ENCODE measurements around the gene C1orf21. TPM values are rescaled to one million over a fixed set of nuclear protein-coding genes. Genes with fewer than 3 reads are reported as not detected.

Gene C1orf21
- polyA plus RNA-seq, 3 donors: 0.23 to 1.1 (median 0.28) TPM

DNA sequence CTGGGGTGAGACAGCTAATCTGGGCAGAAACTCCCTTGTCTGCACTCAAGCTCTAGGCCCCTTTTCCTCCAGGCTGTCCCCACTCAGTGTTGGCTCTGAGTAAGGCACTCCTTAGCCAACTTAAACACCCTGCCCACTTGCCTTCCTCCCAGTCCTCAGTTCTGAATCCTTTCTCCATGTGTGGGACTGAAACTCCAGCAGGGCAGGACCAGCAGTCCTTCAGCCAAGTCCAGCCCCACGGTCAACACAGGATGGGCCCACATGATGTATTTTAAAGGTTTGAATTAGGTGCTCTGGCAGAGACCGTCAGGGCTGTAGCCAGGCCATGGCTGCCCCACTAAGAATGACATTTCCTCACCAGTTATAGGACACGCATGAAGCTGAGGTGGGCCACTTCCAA, 260.0 kb downstream of the C1orf21 start:
- 100% methylated on average over 2 of the region's 3 CpGs for WGBS (ENCODE audit: insufficient coverage)

DNA sequence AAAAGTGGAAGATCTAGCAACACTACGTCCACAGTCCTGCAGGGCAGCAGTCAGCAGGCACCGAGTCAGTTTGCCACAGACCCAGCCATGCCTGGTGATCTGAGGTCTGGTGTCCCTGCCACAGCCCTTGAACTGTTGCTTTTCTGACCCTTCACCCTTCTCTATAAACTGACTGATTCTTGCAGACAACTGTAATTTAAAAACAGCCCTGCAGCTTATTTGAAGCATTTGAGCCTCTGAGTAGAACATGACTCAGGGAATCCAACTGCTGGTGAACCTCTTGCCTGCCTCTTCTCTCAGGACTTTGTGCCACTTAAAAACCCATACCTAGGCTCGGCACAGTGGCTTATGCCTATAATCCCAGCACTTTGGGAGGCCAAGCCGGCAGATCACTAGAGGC, 260.6 kb downstream of the C1orf21 start:
- no peak overlapping the region for H3K27ac ChIP-seq (ENCODE audit: low read depth in 1 of 2, low read length in 2 of 2)
- TF ChIP-seq, protein P1, sequence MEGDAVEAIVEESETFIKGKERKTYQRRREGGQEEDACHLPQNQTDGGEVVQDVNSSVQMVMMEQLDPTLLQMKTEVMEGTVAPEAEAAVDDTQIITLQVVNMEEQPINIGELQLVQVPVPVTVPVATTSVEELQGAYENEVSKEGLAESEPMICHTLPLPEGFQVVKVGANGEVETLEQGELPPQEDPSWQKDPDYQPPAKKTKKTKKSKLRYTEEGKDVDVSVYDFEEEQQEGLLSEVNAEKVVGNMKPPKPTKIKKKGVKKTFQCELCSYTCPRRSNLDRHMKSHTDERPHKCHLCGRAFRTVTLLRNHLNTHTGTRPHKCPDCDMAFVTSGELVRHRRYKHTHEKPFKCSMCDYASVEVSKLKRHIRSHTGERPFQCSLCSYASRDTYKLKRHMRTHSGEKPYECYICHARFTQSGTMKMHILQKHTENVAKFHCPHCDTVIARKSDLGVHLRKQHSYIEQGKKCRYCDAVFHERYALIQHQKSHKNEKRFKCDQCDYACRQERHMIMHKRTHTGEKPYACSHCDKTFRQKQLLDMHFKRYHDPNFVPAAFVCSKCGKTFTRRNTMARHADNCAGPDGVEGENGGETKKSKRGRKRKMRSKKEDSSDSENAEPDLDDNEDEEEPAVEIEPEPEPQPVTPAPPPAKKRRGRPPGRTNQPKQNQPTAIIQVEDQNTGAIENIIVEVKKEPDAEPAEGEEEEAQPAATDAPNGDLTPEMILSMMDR (IDR thresholded peaks at IDR 0.05): no peak
- Mint-ChIP-seq H3K4me1 (peaks cover 33% of the 10 kb centered on the region), H3K4me3 (peak overlapping the region in 1 of 2 donors; percentile 9), H3K9me3 (peaks cover 0 to 3% (median 0%) of the 10 kb centered on the region in 7 donors), H3K27ac (no peak overlapping the region), H3K27me3 (ENCODE audit: low read depth in 3 of 3) (peaks cover 0 to 4% (median 2%) of the 10 kb centered on the region in 3 donors), H3K36me3 (no peaks in the 10 kb centered on the region)
- no peaks in the 10 kb centered on the region for H4K20me1 ChIP-seq (ENCODE audit: insufficient read depth, low read length)
- intact Hi-C loops (cut with micrococcal nuclease): no loop called here
- WGBS (ENCODE audit: insufficient coverage): 98% methylated on average over 3 of the region's 4 CpGs
- no peak overlapping the region for H2AFZ ChIP-seq (ENCODE audit: insufficient read depth, low read depth, low read length, poor library complexity, severe bottlenecking)
- no peaks in the 10 kb centered on the region for H3K36me3 ChIP-seq (replicated peaks in 1 of 2; ENCODE audit: control insufficient read depth in 1 of 2, insufficient read depth in 2 of 2, low read length in 2 of 2)
- H3K9ac ChIP-seq (ENCODE audit: insufficient read depth, low read length, poor library complexity, severe bottlenecking): no peak overlapping the region
- no peaks in the 10 kb centered on the region for H3K9me3 ChIP-seq (replicated peaks in 1 of 2; ENCODE audit: control insufficient read depth in 1 of 2, insufficient read depth in 1 of 2, low read length in 2 of 2)
- H3K79me2 ChIP-seq (ENCODE audit: insufficient read depth, low read length): no peaks in the 10 kb centered on the region
- peaks cover 19 to 26% of the 10 kb centered on the region in 2 donors for H3K4me1 ChIP-seq (ENCODE audit: control insufficient read depth in 1 of 2, insufficient read depth in 2 of 2, low read length in 2 of 2)
- H3K4me2 ChIP-seq (replicated peaks; ENCODE audit: extremely low read depth, low read length, poor library complexity, severe bottlenecking): no peak overlapping the region
- no peak for DNase-seq
- no peaks in the 10 kb centered on the region for H3K27me3 ChIP-seq (ENCODE audit: control insufficient read depth in 2 of 2, insufficient read depth in 2 of 2, low read length in 2 of 2)
- H3K4me3 ChIP-seq (replicated peaks in 1 of 3; ENCODE audit: low read depth in 2 of 3, low read length in 3 of 3): no peak overlapping the region

More for the DNA sequence above, 260.0 kb downstream of the C1orf21 start:
- Histone ChIP-seq H3K4me1 (ENCODE audit: control insufficient read depth in 1 of 2, insufficient read depth in 2 of 2, low read length in 2 of 2) (peaks cover 19 to 26% of the 10 kb centered on the region in 2 donors), H3K36me3 (replicated peaks in 1 of 2; ENCODE audit: control insufficient read depth in 1 of 2, insufficient read depth in 2 of 2, low read length in 2 of 2) (no peaks in the 10 kb centered on the region), H3K9me3 (replicated peaks in 1 of 2; ENCODE audit: control insufficient read depth in 1 of 2, insufficient read depth in 1 of 2, low read length in 2 of 2) (no peaks in the 10 kb centered on the region), H2AFZ (ENCODE audit: insufficient read depth, low read depth, low read length, poor library complexity, severe bottlenecking) (no peak overlapping the region), H3K79me2 (ENCODE audit: insufficient read depth, low read length) (no peaks in the 10 kb centered on the region), H3K4me3 (replicated peaks in 1 of 3; ENCODE audit: low read depth in 2 of 3, low read length in 3 of 3) (no peak overlapping the region), H3K9ac (ENCODE audit: insufficient read depth, low read length, poor library complexity, severe bottlenecking) (no peak overlapping the region), H3K4me2 (replicated peaks; ENCODE audit: extremely low read depth, low read length, poor library complexity, severe bottlenecking) (no peak overlapping the region), H3K27ac (ENCODE audit: low read depth in 1 of 2, low read length in 2 of 2) (no peak overlapping the region), H4K20me1 (ENCODE audit: insufficient read depth, low read length) (no peaks in the 10 kb centered on the region), H3K27me3 (ENCODE audit: control insufficient read depth in 2 of 2, insufficient read depth in 2 of 2, low read length in 2 of 2) (no peaks in the 10 kb centered on the region)
- H3K27ac Mint-ChIP-seq: no peak overlapping the region
- H3K36me3 Mint-ChIP-seq: no peaks in the 10 kb centered on the region
- DNase-seq: no peak
- peaks cover 0 to 3% (median 0%) of the 10 kb centered on the region in 7 donors for H3K9me3 Mint-ChIP-seq
- no peak overlapping the region for H3K4me3 Mint-ChIP-seq
- TF ChIP-seq, protein P1 (IDR thresholded peaks at IDR 0.05): no peak
- peaks cover 36% of the 10 kb centered on the region for H3K4me1 Mint-ChIP-seq
- H3K27me3 Mint-ChIP-seq (ENCODE audit: low read depth in 3 of 3): peaks cover under 1 to 4% (median 2%) of the 10 kb centered on the region in 3 donors
- intact Hi-C loops (cut with micrococcal nuclease): no loop called here
